IPS-15b (cell line): ENCODE data around the gene ATP6V0E2.
"Not testable (repeated sequence)": the region's sequence is repeated elsewhere in the genome, so short reads cannot be mapped to it uniquely, and the experiment has no call there.

Experiments used
- H3K27me3 ChIP-seq: one replicate; pipeline ENCODE4 v1.6.1; 2013; ENCODE audit warnings: low read length; ENCODE audit not compliant: control insufficient read depth, insufficient read depth
- H3K36me3 ChIP-seq: one replicate; pipeline ENCODE4 v1.6.1; 2013; ENCODE audit warnings: low read length; ENCODE audit not compliant: control insufficient read depth, insufficient read depth
- H3K4me1 ChIP-seq: one replicate; pipeline ENCODE4 v1.6.1; 2013; ENCODE audit warnings: mild to moderate bottlenecking, low read length; ENCODE audit not compliant: control insufficient read depth, insufficient read depth
- H3K4me3 ChIP-seq: one replicate; pipeline ENCODE4 v1.5.1; 2013; ENCODE audit warnings: low read depth, low read length
- H3K9ac ChIP-seq: one replicate; pipeline ENCODE4 v1.6.1; 2013; ENCODE audit warnings: low read depth, mild to moderate bottlenecking, low read length
- H3K9me3 ChIP-seq: one replicate; pipeline ENCODE4 v1.6.1; 2013; ENCODE audit warnings: mild to moderate bottlenecking, low read length; ENCODE audit not compliant: control insufficient read depth, insufficient read depth

The ATP6V0E2 gene

DNA sequence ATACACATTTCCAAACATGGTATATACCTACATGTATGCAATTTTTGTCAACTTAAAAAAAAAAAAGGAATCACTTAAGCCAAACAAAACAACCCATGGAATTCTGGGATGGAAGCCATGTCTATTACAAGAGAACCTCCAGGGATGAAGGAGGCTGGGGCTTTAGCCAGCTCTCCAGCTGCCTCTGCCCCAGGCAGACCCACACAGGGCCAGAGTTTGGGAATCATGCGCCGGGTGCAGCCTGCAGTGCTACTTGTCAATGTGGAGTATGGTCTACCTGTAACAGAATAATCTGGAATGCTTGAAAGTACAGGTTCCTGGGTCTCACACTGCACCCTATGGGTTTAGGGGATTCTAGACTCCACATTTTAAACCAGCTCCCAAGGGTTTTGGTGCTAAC lies 10.8 kb downstream of the ATP6V0E2 start:
- Histone ChIP-seq H3K4me1 (peaks cover 7% of the 10 kb centered on the region), H3K27me3 (no peaks in the 10 kb centered on the region), H3K4me3 (no peak overlapping the region), H3K9me3 (no peaks in the 10 kb centered on the region), H3K9ac (no peak overlapping the region), H3K36me3 (no peaks in the 10 kb centered on the region)

DNA sequence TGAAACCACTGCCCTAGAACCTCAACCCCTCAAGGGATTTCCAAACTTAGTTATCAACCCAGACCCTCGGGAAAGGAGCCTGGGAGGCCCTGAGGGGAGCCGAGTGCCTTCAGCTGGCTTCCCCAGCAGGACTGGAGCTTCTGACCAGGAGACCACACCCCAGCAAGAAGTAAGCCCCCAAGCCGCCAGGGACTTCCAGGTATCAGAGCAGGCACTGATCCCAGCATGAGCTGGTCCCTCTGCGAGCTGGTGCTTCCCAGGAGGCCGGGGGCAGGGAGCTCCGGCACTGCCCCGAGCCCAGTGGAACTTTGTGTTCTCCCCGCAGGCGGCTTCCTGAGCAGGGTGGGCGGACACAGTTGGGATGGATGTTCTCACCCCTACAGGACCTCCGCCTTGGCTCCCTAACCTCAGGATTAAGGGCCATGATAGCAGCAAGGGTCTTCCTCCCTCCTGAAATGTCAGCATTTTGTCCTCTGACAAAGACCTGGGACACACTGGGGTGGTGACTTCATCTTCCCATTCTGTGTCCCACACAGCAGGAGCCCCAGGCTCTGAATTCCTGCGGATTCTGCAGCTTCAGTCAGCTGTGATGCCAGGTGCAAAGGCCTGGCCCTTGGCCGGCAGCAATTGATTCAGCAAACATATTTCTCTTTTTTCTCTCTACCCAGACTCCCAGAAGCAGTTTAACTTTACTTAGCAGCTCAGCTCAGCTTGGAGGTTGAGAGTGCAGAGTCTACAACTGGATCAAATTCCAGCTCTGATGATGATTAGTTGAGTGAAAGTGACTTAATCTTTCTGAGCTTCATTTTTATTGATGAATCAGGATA lies 11.6 kb downstream of the ATP6V0E2 start:
- Histone ChIP-seq H3K9me3 (no peaks in the 10 kb centered on the region), H3K4me3 (no peak overlapping the region), H3K9ac (no peak overlapping the region), H3K4me1 (peaks cover 7% of the 10 kb centered on the region), H3K36me3 (no peaks in the 10 kb centered on the region), H3K27me3 (no peaks in the 10 kb centered on the region)

DNA sequence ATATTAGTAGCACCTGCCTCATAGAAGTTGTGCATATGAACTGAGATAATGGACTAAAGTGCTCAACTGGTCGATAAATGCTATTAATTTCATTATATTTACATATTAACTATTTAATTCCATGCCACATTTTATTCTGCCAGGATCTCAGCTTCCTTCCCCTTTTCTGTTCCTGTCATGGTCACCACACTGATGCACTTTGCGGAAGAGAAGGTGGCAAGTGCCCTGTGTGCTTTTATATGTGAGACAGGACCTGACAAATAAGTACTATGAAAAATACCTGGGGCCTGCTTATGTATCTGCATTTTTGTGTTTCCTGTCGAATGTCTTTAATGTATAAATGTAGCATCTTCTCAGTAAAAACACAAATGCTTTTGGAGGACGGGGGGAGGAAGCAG lies 12.2 kb downstream of the ATP6V0E2 start:
- H3K9ac ChIP-seq: no peak overlapping the region
- H3K4me3 ChIP-seq: no peak overlapping the region
- no peaks in the 10 kb centered on the region for H3K36me3 ChIP-seq
- H3K9me3 ChIP-seq: no peaks in the 10 kb centered on the region
- H3K4me1 ChIP-seq: peaks cover 7% of the 10 kb centered on the region
- no peaks in the 10 kb centered on the region for H3K27me3 ChIP-seq

DNA sequence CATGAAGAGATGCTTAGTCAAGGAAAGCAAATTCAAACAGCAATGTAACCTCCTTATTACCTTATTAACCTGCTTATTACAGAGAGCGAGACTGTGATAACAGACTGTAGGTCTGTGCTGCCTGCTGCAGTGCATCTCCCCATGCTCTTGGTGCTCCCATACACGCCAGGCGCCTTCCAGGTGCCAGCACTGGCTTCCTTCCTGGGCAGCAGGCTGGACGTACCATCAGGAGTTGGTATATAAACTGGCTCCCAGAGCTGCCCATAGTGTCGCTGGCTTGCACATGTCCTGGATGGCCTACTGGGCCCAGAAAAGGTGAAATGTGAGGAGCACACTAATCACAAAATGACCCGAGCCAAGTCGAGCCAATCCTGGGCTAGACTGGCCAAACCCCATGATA lies 13.5 kb downstream of the ATP6V0E2 start:
- Histone ChIP-seq H3K9me3 (no peaks in the 10 kb centered on the region), H3K36me3 (no peaks in the 10 kb centered on the region), H3K4me3 (no peak overlapping the region), H3K9ac (no peak overlapping the region), H3K4me1 (peaks cover 7% of the 10 kb centered on the region), H3K27me3 (no peaks in the 10 kb centered on the region)

DNA sequence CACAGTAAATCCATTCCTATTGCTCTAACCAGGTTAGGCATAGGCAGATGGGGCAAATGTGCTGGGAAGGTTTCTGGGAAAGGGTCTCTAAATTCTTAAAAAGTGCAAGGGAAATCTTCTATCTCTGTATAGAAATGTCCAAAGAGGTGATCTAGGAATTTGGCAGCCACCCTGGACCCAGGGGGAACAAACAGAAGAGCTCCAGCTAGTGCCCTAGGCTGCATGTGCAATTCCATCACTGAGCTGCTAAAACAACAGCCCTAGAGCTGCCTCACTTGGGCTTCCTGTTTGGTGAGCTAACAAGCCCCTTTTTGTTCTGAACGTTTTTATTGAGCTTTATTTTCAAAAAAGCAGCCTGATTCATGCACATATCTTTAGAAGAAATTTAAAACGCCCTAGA lies 16.9 kb downstream of the ATP6V0E2 start:
- H3K9me3 ChIP-seq, H3K36me3 ChIP-seq, H3K9ac ChIP-seq, H3K4me3 ChIP-seq, H3K27me3 ChIP-seq, H3K4me1 ChIP-seq: not testable (repeated sequence)

DNA sequence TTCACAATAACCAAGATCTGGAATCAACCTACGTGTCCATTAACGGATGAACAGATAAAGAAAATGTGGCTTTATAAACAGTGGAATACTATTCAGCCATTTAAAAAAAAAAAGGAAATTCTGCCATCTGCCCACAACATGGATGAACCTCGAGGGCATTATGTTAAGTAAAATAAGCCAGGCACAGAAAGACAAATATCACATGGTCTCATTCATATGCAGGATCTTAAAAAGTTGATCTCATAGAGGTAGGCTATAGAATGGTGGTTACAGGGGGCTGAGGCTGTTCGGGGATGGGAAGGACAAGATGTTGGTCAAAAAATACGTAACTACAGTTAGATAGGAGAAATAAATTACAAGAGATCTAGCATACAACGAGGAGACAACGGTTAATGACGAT lies 21.2 kb downstream of the ATP6V0E2 start:
- H3K9me3 ChIP-seq, H3K4me3 ChIP-seq, H3K9ac ChIP-seq, H3K4me1 ChIP-seq, H3K36me3 ChIP-seq, H3K27me3 ChIP-seq: not testable (repeated sequence)

DNA sequence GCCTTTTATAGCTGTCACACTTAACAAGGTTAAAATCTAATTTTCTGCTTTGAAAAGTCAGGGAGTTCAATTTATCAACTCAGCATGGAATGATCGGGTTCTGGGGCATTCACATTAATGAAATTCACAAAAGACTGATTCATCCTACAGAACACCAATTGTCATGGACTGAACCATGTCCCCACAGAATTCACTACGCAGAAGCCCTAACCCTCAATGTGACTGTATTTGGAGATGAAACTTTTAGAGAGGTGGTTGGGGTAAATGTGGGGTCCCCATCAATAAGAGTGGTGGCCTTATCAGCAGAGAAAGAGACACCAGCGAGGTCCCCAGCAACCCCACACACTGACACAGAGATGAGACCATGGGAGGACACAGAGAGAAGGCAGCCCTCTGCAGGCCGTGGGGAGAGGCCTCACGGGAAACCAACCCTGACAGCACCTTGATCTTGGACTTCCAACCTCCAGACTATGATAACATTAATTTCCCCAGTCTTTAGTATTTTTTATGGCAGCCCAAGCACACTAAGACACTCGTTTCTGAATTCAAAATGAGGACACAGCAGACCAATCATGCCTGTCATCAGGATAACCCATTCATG lies 34.1 kb downstream of the ATP6V0E2 start:
- not testable (repeated sequence) for H3K4me3 ChIP-seq, H3K27me3 ChIP-seq, H3K36me3 ChIP-seq, H3K9me3 ChIP-seq, H3K4me1 ChIP-seq, H3K9ac ChIP-seq

DNA sequence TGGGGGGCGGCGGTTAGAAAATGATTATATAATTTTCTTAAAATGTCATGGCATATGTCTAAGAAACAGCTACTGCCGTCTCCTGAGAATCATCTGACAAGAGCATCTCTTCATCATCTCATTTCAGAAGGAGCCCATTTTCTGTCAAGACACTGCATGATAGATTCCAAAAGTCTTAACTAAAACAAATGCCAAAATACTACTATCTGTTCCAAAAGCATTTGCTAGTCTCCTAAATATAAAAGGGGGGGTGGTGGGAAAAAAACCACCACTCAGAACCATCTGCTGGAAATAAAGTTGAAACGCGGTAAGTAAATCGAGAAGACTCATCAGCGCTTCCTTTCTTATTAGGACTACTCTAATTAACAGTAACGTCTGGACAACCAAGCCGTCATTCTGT lies 36.5 kb downstream of the ATP6V0E2 start:
- H3K4me3 ChIP-seq, H3K4me1 ChIP-seq, H3K9me3 ChIP-seq, H3K27me3 ChIP-seq, H3K9ac ChIP-seq, H3K36me3 ChIP-seq: not testable (repeated sequence)

DNA sequence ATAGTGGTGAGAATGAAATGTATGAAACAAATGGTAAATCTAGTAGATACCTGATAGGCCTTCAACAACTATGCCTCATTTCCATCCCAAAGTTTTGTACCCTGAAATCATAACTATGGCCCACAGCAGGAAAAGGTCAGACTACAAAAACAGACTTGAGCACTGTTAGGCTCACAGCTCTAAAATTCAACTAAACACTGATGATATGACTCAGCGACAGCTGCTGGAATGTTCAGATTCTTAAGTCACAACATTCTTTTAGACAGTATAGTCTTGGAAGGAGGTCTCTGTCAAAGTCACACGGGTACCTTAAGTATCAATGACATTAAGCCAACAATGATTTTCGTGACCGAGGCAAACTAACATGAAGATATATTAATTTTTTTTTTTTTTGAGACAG lies 38.4 kb downstream of the ATP6V0E2 start:
- not testable (repeated sequence) for H3K9me3 ChIP-seq, H3K9ac ChIP-seq, H3K27me3 ChIP-seq, H3K4me3 ChIP-seq, H3K36me3 ChIP-seq, H3K4me1 ChIP-seq

DNA sequence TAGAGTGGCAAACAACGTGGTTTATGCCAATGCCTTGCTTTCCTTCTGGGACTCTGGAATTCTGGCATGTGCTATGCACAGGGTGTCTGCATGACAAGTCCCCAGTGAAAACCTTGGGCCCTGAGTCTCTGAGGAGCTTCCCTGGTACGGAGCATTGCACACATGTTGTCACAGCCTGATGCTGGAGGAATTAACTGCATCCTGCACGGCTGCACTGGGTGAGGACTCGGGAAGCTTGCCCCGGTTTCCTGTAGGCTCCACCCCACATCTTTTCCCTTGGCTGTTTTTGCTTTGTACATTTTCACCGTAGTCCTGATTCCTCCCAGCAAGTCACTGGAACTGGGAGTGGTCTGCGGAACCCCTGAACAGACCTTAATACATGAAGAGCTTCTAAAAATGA lies 52.6 kb downstream of the ATP6V0E2 start:
- not testable (repeated sequence) for H3K36me3 ChIP-seq

More for the DNA sequence above, 52.6 kb downstream of the ATP6V0E2 start:
- H3K9me3 ChIP-seq, H3K9ac ChIP-seq, H3K4me3 ChIP-seq, H3K27me3 ChIP-seq, H3K4me1 ChIP-seq: not testable (repeated sequence)
